CD4-positive, alpha-beta T cell treated with Interleukin-17A for 4 hours (primary cell): ENCODE results near the gene B4GALT4.
"Not testable (repeated sequence)": the region's sequence is repeated elsewhere in the genome, so short reads cannot be mapped to it uniquely, and the experiment has no call there.

ENCODE experiments used
- DNase-seq: peaks from one replicate; pipeline ENCODE4 v3.0.0-alpha.2; 2020; ENCODE audit warnings: mixed read lengths

B4GALT4 gene

GRCh38 chr3:119194237-119195150 is 46.2 kb downstream of the B4GALT4 start:
- no peak for DNase-seq

DNA sequence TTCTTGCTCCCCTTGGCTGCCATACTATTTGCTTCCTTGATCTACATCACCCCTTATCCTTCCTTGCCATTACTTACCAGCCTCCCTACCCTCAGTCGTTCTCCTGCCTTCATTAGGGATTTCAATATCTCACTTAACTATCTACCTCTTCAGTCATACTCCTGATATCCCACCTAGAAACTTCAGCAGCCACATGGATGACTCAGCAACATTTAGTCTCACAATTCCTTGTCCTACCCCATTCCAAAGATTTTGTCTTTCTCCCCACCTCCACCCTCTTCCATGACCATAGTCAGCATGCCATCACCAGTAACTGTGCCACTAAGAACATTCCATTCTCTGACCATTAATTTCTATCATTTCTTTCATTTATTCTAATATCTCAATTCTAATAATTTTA is 48.9 kb downstream of the B4GALT4 start:
- DNase-seq, result no peak

DNA sequence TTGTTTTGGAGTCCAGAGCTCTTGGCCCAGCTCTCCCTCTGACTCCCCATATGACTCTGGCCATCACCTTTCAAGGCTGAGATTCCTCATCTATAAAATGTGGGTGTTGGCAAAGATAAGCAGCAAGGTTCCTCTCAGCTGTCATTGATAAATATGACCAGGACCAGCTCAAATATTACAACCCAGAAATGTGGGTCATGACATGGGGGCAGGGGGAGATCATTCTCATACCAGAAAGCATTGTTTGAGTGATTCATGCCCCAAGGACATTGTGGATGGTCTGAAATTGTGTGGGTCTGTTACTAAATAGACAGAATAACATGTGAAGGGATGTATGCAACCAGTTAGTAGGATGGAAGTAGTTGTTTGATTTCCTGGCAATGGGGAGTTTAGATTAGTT is 53.4 kb downstream of the B4GALT4 start:
- DNase-seq, result no peak

DNA sequence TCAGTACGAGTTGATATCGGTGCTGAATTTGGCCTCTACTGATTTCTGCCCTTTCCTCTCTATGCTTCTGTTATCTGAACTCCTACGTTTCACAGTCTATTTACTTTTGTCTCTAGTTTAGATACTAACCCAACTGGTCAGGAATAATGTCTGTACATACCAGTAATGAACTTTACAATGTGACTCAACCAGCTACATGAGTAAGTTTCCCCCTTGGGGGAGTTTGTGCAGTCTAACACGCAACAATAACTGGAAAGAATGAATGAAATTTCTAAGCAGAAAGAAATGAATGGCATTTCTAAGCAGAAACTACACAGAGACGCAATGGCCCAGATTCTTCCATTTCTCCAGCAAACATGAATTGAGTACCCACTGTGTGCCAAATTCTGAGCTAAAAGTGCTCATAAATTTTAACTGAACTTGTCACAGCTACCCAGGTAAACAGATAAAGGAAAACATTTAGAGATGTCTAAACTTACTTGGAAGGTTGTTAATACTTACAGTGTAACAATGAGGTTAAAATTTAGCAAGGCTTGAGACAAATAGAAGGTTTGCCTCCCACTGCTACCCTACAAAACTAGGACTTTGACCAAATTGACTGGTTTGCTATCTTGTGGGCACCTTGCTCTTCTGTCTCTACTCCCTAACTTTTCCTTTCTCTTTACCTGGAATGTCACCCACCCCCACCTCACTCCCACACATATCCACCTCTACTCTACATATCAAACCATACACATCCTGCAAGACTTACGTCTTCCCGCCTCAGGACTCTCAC is 55.7 kb downstream of the B4GALT4 start:
- DNase-seq, result no peak

GRCh38 chr3:119184111-119184510 is 56.6 kb downstream of the B4GALT4 start:
- DNase-seq, result no peak

- DNase-seq, result no peak
These were observed 58.9 kb downstream of the B4GALT4 start for GRCh38 chr3:119181765-119182164.

DNA sequence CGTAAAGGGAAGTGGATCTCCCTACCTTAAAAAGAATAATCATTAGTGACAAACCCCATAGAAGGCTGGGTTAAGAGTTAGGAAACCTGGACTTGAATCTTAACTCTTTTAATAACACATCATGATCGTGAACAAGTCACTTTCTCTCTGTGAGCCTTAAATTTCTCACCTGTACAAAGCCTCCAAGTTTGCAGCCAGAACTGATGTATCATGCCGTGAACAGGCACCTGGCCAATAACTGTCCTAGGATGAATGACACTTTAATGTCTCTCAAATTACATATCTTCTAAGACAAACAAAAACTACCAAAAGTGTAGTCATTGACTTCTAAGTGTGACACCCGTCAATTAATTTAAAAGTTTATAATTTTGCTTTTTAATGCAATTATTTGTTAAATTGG is 63.4 kb downstream of the B4GALT4 start:
- DNase-seq, result no peak

DNA sequence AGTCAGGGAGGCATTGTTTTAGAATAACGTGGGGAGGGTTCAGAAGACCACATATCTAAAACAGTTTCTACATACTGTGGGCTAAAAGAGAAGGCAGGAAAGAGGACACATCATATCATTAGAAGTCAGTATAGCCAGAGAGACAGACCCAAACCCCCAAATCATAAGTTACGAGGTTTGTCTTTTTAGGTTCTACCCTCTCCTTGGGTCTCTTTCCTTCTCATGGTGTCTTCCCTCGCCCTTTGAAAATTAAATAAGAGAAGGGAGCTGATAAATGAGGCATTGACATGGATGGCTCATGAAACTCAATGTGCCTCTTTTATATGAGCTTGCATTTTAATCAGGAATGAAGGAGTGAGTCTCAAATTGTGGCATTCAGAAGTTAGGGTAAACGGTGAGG is 63.9 kb downstream of the B4GALT4 start:
- no peak for DNase-seq

DNA sequence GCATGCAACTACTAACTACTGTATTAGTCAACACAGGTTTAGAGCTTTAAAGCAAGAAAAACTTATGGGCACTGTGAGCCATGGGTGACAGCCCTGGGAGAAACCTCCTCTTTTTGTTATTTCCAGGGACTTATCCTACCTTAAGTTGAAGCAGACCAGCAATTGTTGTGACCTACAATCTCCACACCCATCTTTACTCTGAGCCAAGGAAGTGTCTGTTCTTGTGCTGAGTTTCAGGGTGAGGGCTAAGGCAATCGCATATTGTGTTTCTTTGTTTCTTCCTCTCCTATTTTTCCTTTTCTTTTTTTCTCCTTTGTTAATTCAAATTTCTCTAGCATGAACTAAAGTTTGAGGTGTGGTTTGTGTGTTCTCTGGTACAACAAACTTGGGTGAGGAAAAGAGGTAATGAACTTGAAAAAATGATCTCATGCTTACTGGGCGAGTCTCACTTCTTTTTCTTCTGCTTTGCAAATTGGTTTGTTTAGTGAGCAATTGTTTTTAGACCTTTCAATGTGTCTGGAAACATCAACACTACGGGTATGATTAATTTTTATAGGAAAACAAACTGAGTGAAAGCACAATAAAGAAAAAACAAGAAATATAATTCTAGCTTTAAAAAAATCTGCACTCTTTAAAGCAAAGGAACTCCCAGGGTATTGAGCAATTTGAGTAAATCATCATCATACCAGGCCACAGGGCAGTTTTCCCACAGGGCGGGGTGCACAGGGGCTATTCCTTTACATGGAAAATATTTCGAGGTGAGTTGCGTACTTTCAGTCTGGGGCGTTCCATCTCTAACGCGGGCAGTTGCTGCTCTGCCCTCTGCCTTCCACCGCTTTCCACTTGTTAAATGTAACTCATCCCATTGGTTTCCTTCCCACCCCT is 64.6 kb downstream of the B4GALT4 start:
- no peak for DNase-seq

- DNase-seq, result no peak
These were observed 67.4 kb downstream of the B4GALT4 start, which contains the start of gene UPK1B for GRCh38 chr3:119173325-119173724. Gene UPK1B, plus strand, starts transcription at chr3:119173598. Its CDS starts 13,144 bp downstream, at chr3:119186742.

- DNase-seq, result no peak
These were observed 69.9 kb downstream of the B4GALT4 start for GRCh38 chr3:119170821-119171220.

DNA sequence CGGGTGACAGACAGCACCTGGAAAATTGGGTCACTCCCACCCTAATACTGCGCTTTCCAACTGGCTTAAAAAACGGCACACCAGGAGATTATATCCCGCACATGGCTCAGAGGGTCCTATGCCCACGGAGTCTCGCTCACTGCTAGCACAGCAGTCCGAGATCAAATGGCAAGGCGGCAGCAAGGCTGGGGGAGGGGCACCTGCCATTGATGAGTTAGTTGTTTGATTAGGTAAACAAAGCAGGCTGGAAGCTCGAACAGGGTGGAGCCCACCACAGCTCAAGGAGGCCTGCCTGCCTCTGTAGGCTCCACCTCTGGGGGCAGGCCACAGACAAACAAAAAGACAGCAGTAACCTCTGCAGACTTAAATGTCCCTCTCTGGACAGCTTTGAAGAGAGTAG is 75.9 kb downstream of the B4GALT4 start:
- not testable (repeated sequence) for DNase-seq
